ENCODE results near the gene ACOX3.

DNA sequence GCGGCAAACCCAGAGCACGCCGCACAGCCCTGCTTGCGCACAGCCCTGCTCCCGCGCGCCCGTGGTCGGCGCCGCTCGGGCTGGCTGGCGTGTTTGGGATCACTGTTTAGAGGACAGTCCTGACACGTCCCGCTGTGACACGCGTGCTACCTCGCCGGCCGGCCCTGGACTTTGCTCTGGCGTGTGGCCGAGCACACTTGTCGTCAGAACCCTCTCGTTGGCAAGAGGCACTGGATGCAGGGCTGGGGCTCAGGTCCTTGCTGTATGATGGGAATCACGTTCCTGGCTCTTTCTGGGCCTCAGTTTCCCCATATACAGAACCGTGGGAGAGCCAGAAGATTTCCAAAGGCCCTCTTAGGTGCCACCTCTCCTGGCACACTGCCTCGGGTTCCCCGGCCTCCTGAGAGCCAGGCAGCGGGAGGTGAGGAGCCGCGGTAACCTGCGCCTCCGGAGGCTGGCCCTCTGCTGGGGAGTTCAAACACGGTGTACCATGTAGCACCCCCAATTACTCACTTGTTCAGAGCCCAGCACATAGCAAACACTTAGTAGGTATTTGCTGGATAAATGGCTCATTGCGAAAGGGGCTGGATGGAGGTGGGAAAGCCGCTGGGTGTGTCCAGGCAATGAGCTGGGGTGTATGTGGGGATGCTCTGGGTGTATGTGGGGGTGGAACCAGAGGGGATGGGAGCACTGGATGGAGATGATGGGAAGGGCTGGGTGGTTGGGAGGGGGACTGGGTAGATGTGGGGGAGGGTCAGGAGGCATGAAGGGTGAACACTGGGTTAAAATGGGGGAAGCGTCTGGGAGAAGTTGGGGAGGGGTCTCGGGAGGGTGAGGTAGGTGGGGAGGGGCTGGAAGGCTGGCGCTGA lies 94.3 kb downstream of the ACOX3 start:
- TF ChIP-seq TAF1 (IDR thresholded peaks at IDR 0.05; ENCODE audit: low read depth, low read length) (no peak), POLR2AphosphoS5 (IDR thresholded peaks at IDR 0.05; ENCODE audit: low read depth, low read length) (no peak), POLR2A (IDR thresholded peaks at IDR 0.05; ENCODE audit: low read depth, low read length) (no peak)

Data from GM12891 (cell line).